ENCODE measurements around the gene NR3C2. TPM values are rescaled to one million over a fixed set of nuclear protein-coding genes. Genes with fewer than 3 reads are reported as not detected.
A peak's percentile ranks its signal among the peaks of the same experiment; 100 is the strongest.
"Not testable (repeated sequence)": the region's sequence is repeated elsewhere in the genome, so short reads cannot be mapped to it uniquely, and the experiment has no call there.

NR3C2 gene
- total RNA-seq, 1 donor from 2014 or later = 2.7 TPM

DNA sequence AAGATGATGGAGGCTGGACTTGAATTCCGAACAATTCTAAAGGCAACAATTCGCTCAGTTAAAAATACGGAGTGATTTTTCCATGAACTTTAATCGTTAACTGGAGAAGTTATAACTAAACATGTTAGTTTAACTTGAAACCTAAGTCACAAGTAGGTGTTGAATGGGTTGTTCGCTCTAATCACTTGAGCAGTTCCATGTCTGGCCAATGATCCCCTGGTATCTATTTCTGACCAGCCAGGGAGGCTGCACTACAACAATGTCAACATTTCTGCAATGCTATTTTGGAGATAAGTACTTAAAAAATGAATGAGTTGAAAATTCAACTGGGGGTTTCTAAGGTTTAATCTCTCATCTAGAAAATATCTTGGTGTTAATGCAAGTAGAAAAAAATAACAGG is 112.5 kb downstream of the NR3C2 start:
- TF ChIP-seq, protein P1, sequence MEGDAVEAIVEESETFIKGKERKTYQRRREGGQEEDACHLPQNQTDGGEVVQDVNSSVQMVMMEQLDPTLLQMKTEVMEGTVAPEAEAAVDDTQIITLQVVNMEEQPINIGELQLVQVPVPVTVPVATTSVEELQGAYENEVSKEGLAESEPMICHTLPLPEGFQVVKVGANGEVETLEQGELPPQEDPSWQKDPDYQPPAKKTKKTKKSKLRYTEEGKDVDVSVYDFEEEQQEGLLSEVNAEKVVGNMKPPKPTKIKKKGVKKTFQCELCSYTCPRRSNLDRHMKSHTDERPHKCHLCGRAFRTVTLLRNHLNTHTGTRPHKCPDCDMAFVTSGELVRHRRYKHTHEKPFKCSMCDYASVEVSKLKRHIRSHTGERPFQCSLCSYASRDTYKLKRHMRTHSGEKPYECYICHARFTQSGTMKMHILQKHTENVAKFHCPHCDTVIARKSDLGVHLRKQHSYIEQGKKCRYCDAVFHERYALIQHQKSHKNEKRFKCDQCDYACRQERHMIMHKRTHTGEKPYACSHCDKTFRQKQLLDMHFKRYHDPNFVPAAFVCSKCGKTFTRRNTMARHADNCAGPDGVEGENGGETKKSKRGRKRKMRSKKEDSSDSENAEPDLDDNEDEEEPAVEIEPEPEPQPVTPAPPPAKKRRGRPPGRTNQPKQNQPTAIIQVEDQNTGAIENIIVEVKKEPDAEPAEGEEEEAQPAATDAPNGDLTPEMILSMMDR (IDR thresholded peaks at IDR 0.05; ENCODE audit: unreplicated experiment) = no peak
- Mint-ChIP-seq H3K9me3 (ENCODE audit: low read depth) (no peaks in the 10 kb centered on the region), H3K36me3 (ENCODE audit: insufficient read depth) (no peaks in the 10 kb centered on the region), H3K27me3 (no peaks in the 10 kb centered on the region), H3K4me1 (ENCODE audit: low read depth) (peaks cover 4% of the 10 kb centered on the region), H3K27ac (no peak overlapping the region), H3K4me3 (ENCODE audit: low read depth) (no peak overlapping the region)
- no peak for DNase-seq (ENCODE audit: low spot score, unreplicated experiment)

DNA sequence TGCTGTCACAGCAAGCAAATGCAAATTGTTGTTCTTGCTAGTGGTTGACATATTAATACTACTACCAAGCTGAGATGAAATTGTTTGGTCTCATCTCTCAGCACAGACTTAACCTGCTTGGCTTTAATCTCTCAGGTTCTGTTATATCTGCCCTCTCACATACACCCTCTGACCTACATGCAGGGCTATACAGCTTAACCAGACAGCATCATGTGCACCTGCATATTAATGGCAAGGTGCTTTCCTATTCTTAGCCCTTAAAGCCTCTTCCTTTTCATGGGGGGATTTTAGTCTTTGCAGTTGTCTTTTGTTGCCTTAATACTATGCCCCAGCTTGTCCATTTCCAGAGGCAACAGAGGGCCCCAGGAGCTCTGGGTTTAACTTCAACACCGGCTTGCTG is 114.5 kb downstream of the NR3C2 start:
- H3K4me1 Mint-ChIP-seq (ENCODE audit: low read depth) = peaks cover 4% of the 10 kb centered on the region

DNA sequence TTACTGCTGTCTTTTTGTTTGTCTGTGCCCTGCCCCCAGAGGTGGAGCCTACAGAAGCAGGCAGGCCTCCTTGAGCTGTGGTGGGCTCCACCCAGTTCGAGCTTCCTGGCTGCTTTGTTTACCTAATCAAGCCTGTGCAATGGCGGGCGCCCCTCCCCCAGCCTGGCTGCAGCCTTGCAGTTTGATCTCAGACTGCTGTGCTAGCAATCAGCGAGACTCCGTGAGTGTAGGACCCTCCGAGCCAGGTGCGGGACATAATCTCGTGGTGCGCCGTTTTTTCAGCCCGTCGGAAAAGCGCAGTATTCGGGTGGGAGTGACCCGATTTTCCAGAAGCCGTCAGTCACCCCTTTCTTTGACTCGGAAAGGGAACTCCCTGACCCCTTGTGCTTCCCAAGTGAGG is 118.9 kb downstream of the NR3C2 start:
- not testable (repeated sequence) for DNase-seq (ENCODE audit: low spot score, unreplicated experiment); H3K36me3 Mint-ChIP-seq (ENCODE audit: insufficient read depth); H3K4me1 Mint-ChIP-seq (ENCODE audit: low read depth); H3K9me3 Mint-ChIP-seq (ENCODE audit: low read depth); H3K27ac Mint-ChIP-seq; H3K27me3 Mint-ChIP-seq
- H3K4me3 Mint-ChIP-seq (ENCODE audit: low read depth) = peak overlapping the region; percentile 67

More for the DNA sequence above, 114.5 kb downstream of the NR3C2 start:
- Mint-ChIP-seq H3K4me3 (ENCODE audit: low read depth) (no peak overlapping the region), H3K9me3 (ENCODE audit: low read depth) (peaks cover 5% of the 10 kb centered on the region), H3K27ac (no peak overlapping the region), H3K36me3 (ENCODE audit: insufficient read depth) (peaks cover 2% of the 10 kb centered on the region), H3K27me3 (no peaks in the 10 kb centered on the region)
- TF ChIP-seq, protein P1 (IDR thresholded peaks at IDR 0.05; ENCODE audit: unreplicated experiment) = no peak
- no peak for DNase-seq (ENCODE audit: low spot score, unreplicated experiment)

DNA sequence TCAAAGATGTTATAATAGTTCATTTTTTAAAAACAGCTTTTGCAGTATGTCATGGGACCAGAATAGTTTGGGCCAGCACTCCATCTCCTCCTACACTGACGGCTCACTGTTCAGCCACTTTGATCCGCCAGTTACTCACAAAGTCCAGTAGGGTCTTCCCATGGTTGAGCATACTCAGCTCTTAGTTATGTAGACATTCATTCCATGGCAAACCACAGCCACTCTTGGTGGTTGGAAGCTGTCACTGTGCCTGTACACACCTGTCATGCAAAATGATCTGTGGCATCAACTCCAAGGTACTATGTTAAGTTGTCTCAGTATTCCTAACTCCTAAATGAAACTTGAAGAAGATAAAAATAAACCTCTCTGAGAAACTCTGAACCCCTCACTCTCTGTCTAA is 127.2 kb downstream of the NR3C2 start:
- DNase-seq (ENCODE audit: low spot score, unreplicated experiment) = no peak
- Mint-ChIP-seq H3K4me1 (ENCODE audit: low read depth) (no peaks in the 10 kb centered on the region), H3K36me3 (ENCODE audit: insufficient read depth) (no peaks in the 10 kb centered on the region), H3K4me3 (ENCODE audit: low read depth) (no peak overlapping the region), H3K27ac (no peak overlapping the region), H3K9me3 (ENCODE audit: low read depth) (no peaks in the 10 kb centered on the region), H3K27me3 (no peaks in the 10 kb centered on the region)
- TF ChIP-seq, protein P1 (IDR thresholded peaks at IDR 0.05; ENCODE audit: unreplicated experiment) = no peak

DNA sequence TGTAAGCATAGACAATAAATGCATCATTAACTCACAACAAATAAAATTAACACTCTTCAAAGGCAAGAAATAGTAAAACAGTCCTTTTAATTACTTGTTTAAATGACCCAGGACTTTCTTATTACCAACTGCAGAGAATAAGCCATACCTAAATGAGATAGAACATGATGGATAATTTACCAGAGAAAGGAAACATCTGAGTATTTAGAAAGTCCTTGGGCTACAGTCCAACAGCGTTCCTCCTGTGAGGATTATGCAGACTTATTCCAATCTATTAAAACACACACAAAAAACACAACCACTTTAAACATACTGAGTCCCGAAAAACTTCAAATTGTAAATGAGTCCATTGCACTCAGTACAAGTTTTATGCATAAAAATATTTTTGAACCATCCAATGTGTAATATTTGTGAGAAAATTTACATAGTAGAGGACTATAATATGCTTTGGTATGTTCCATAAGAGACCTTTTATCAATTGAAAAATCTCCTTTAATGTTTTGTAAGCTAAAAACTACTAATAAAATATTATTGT is 129.2 kb downstream of the NR3C2 start:
- H3K4me3 Mint-ChIP-seq (ENCODE audit: low read depth) = no peak overlapping the region
- H3K9me3 Mint-ChIP-seq (ENCODE audit: low read depth) = no peaks in the 10 kb centered on the region
- no peaks in the 10 kb centered on the region for H3K36me3 Mint-ChIP-seq (ENCODE audit: insufficient read depth)
- no peaks in the 10 kb centered on the region for H3K27me3 Mint-ChIP-seq
- H3K4me1 Mint-ChIP-seq (ENCODE audit: low read depth) = no peaks in the 10 kb centered on the region
- TF ChIP-seq, protein P1 (IDR thresholded peaks at IDR 0.05; ENCODE audit: unreplicated experiment) = no peak
- no peak for DNase-seq (ENCODE audit: low spot score, unreplicated experiment)
- no peak overlapping the region for H3K27ac Mint-ChIP-seq

DNA sequence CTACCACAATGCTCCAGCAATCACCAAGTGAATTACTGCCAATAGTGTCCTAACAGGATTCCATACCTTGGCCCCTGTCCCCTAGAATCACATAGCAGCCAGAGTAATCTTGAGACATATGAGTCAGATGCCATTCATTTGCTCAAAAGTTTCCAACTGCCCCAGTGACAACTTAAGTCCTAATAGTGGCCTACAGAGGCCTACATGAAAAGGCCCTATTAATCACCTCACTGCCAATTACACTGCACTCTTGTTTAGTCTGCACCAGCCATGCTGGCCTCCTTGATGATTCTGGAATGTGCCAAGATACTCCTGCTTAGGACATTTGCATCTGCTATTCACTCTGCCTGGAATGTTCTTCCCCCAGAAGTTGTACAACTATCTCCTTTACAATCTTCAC is 130.7 kb downstream of the NR3C2 start:
- no peak for DNase-seq (ENCODE audit: low spot score, unreplicated experiment)
- Mint-ChIP-seq H3K4me1 (ENCODE audit: low read depth) (no peaks in the 10 kb centered on the region), H3K36me3 (ENCODE audit: insufficient read depth) (no peaks in the 10 kb centered on the region), H3K9me3 (ENCODE audit: low read depth) (no peaks in the 10 kb centered on the region), H3K27ac (no peak overlapping the region), H3K27me3 (no peaks in the 10 kb centered on the region), H3K4me3 (ENCODE audit: low read depth) (no peak overlapping the region)
- TF ChIP-seq, protein P1 (IDR thresholded peaks at IDR 0.05; ENCODE audit: unreplicated experiment) = no peak
